GM18909 (cell line): ENCODE results near the gene RAB33B.
A peak's percentile ranks its signal among the peaks of the same experiment; 100 is the strongest.

Source experiments
- ATAC-seq: cut with Tn5 transposase; IDR thresholded peaks from one replicate; pipeline ENCODE4 v1.9.1; 2021; ENCODE audit warnings: mild to moderate bottlenecking; ENCODE audit not compliant: unreplicated experiment, poor library complexity

The RAB33B gene

DNA sequence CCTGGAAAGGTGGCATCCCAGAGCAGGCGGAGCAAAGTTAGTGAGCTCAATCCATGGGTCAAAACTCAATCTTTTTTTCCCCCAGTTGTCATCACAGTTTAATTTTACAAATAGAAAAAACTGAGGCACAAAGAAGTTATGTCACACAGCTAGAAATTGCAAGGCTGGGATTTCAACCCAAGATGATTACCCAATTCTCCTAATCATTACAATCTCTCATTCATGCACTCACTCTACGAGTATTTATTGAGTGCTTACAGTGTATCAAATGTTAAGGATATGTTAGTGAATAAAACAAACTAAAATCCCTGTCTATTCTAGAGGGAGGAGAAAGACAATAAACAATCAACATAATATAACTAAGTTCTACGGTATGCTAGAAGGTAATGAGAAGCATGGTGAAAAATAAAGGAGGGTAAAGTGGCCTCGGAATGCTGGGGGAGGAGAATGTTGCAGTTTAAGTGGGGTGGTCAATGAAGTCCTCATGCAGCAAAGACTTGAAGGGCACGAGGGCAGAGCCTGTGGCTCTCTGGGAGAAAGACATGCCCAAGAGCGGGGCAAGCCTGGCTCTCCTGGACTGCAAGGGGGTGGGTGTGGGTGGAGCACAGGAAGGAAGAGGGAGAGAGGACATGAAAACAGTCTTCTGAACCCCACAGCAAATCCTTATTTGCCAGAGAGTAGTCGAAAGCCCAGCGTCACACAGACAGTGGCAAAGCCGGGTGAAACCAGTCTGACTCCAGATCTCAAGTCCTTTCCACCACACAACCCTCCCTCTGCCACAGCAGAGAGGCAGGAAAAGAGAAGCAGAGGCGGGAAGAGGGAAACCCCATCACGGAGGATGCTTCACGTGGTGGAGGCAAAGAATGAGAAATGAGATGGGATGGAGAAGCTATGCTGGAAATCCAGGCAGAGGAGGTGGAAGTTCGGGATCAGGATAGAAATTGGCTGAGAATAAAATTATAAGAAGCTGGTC lies 48.3 kb downstream of the RAB33B start:
- no peak for ATAC-seq

DNA sequence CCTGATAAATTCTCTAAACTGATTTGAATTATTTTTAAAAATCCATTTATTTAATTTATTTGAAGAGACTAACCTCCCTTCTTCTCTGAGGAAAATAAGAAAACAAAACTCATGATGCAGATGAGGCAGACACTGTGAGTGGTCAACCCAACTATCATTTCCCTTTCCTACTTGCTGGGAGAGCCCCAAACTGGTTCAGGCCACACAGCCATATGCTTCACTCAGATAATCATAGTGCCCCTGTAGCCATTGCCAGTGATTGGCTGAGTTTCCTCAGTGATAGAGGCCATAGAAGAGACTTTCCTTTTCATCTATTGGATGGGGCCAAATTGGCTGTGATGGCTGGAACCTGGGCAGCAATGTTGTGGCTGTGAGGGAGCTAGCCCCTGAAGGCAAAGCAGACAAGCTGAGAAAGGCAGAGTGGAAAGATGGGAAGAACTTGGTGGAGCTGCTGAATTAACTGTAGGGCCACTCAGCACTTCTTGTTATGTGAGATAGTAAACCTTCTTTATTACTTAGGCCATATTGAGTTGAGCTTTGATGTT lies 49.8 kb downstream of the RAB33B start:
- ATAC-seq = no peak

DNA sequence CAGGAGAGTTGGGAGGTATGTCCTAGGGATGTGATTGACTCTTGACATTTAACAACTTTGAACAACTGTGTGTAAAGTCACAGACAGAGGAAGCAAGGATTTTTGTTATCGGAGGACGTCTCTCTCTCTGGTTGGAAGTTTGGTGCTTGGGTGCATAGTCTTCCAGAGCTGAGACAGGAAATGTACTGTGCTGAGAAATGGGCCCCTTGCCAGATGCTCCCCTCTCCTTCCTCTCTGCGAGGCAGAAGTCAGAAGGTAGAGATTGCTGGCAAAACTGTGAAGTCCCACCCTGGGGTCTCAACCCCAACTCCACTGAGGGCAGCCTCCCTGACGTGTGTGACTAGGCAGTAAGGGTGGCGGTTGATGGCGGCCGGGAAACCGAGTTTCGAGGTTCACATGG lies 52.9 kb downstream of the RAB33B start:
- no peak for ATAC-seq

DNA sequence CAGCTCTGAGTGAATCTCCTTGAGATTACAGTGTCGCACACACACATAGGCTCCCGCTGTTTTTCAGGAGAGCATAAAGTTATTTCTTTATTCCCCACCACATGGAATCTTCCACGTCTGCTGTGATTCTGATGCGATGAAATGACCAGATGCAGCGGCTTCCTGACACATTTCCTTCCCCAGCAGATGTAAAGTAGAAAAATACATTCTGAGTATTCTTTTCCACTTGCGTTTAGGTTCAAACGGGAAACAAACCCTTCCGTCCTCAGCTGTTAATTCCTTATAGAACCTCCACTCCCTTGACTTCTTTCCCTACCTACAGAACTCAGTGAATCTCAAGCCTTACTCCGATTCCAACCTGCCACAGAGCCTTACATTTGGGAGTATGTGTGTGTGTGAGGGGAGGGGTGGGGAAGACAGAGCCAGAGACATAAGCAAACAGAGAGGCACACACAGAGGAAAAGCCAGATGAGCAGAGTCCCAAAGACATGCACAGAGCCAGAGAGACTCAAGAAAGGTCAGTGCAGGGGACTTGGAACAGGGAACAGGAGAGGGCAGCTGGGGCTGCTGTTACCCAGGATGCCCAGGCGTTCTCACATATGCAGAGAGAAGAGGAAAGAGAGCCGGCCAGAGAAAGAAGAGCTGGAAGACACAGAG lies 54.8 kb downstream of the RAB33B start:
- ATAC-seq = no peak

DNA sequence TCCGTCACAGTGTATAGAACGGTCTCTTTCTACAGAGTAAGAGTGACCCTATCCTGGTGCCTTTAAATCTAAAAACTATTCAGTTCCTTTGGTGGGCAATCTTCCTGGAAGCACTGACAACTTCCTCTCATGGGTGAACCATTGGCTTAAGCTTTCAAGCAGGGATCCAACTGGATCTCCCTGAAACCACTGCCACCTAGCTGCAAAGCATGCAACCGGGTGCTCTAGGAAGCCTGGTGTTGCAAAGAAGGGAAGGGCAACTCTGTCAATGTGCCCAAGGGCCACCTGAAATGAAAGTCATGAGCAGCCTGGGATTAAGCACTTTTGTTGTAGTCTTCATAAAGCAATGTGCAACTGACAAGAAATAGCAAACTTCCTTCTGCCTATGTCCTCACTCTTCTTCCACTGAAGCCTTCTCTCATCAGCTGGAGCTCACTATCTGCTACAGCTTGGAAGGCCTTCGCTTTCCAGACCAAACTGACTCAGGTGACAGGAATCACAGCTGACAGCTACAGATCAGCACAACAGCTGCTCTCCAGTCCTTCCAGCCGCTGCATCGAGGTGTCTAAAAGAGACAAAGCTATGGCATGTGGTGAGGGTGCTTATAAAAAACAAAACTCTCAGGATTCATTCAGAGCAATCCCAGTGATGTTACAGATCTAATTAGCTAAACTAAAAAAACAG lies 55.9 kb downstream of the RAB33B start:
- ATAC-seq = no peak

DNA sequence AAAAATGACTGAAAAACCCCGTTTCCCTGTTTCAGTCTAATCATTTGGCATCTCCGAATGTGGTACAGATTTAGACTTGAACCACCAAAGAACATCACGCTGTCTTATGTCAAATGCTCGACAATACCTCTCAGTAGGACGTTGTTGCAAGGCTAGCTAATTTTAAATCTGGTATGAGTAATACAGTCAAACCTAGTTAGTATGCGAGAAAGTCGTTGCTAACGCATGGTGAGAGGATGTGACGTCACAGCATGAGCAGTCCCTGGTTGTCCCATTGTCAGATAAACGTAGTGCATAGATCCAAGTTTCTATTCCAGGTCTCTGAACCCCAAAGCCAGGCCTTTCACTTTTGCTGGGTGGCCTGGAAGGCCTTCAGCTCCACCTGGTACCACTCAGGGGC lies 57.4 kb downstream of the RAB33B start:
- no peak for ATAC-seq

DNA sequence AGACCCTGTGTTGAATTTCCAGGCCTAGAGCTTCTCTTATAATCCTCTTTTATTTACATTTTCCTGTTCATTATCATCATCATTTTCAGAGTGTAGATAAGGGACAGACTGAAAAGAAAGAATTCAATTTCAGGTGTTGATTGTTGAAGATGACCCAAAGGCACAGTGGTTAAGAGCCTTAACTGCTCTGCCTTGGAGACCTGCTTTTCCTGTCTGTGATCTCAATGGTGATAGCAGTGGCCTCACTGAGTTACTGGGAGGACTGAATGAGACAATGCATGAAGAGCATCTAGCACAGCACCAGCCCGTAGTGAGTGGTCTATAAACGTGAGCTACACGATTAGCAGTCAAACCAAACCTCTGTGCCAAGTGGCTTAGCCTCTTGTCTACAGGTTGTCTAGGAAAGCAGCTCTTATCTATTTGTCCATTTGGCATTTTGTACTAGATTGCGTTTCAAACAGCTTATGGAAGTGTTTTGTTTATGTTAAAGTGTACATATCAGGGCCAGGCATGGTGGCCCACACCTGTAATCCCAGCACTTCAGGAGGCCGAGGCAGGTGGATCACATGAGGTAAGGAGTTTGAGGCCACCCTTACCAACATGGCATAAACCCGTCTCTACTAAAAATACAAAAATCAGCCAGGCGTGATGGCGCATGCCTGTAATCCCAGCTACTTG lies 60.6 kb downstream of the RAB33B start:
- no peak for ATAC-seq

DNA sequence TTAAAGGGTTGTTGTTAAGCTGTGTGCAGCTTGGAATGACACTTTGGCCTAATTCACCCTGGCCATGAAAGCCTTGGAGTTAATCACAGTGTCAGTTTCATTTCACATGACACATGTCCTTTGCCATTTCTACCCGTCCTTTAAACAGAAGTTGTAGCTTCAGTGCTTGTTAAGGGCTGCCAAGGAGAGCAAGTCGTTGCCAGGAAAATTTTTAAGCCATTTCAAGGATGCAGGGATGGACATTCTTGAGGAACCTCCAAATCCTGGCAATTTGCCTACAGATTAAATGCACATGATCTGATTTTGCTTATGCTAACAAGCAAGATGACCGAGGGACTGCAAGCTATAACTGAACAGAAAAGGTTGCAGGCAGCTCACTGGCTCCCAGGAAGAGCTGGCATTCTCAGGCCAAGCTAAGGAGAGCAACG lies 61.6 kb downstream of the RAB33B start:
- no peak for ATAC-seq

DNA sequence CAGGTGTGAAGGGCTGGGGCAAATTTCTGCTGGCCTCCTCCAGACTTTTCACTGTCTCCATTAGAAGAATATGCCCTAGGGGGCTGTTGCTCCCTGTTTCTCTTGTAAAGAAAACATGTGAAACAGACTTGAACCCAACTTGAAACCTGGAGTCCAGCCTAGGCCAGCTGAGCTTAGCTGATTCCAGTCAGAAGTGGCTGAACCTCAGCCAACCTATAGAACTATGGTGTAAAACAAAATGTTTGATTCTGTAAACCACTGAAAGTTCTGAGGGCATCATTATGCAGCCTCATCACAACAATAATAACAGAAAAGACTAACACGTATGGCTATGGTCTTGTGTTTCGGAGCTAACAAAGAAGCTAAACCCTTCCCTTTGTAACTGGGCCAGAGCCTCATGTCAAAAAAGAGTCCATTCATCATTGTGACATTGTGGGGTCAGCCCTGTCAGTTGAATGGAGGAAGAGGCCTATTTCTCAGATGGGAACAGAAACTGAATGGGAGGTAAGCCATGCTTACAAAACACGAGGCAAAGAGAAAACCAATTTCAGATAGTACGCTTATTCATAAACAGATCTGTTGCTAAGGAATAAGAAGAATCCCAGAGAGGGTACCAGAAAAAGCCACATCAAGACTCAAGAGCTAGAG lies 68.0 kb downstream of the RAB33B start:
- no peak for ATAC-seq

DNA sequence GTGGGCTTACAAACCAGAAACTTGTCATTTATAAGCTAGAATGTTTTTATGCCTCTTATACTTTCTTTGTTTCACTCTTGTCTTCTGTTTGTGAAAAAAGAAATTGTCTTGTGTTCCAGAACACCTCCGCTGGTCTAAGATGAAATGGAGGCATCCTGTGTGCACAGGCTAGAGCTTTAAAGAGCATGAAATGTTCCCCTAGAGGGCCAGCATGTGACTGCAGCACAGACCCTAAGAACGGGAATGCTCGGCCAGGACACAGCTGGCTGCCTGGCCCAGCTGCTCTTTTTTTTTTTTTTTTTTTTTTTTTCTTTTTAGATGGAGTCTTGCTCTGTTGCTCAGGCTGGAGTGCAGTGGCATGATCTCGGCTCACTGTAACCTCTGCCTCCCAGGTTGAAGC lies 68.5 kb downstream of the RAB33B start:
- no peak for ATAC-seq

DNA sequence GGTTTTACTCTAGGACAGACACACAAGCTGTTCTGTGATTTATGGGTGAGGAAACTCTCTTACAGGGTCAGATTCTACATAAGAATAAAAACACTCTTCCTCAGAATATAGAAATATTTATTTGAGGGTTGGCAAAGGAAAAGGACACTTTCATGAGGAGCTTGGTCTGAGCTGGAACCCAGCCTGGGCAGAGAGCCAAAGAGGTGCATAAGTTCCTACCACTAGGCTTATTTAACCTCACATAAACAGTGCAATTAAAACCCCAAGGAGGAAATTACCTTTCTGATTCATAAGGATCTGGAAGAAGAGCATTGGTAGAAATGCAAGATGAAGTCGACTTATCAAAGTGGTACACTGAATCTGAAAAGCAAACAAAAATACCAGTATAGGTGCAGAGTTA lies 69.2 kb downstream of the RAB33B start:
- no peak for ATAC-seq

DNA sequence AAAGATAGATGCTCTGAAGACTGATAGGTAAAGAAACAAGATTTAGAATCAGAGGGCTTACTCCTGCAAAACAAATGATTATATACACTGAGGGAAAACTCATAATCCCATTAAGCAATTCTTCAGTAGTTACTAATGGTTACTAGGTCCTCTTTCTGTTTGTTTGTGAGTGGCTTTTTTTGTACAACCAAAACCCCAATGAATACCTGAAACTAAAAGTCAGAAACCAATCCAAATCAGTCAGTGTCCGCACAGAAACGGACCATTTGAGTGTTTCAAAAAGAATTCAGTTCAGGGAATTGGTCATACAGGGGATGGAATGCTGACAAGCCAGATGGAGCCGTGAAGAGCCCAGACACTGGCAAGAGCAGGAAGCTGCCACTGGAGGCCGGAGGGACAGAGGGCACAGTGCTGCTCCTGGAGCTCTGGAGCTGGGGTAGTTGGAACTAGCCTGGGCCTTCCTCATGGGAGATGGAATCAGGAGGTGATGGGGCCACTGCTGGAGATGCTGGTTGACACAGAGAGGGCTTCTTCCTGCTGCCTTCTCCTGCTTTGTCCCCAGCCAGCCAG lies 70.2 kb downstream of the RAB33B start:
- peak; percentile 27 for ATAC-seq

DNA sequence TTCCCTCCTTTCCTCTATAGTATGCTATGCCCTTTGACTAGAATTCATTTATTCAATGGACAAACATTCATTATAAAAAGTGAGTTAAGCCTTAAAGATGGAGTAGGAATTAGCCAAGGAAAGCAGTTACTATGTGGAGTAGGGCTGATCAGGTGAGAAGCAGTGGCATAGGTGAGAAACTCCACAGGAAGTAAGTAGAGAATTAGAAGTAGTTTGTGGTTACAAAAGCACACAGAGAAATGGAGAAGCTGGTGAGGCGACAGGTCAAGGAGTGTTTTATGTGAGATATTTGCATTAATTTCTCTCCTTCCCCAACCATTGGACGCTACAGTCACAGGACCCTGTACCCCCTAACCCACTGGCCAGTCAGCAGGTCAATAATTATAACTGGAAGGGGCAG lies 71.5 kb downstream of the RAB33B start:
- no peak for ATAC-seq
